Neural cell (in vitro differentiated cells): ENCODE results near the gene NR1H4. TPM values are rescaled to one million over a fixed set of nuclear protein-coding genes. Genes with fewer than 3 reads are reported as not detected.

Experiments used
- H2AFZ ChIP-seq: fragments of 200-600, 300-800 bp; sonication (generic), shearing (Covaris generic); 2 replicates; pipeline ENCODE4 v1.6.0; 2014; ENCODE audit warnings: low read depth, mild to moderate bottlenecking, antibody characterized with exemption, low read length, moderate library complexity
- H3F3A ChIP-seq: fragments of 200-600 bp; shearing (Covaris generic); 2 replicates; pipeline ENCODE4 v1.6.1; 2016; ENCODE audit warnings: mild to moderate bottlenecking, moderate library complexity, mixed read lengths, antibody characterized with exemption, low read length; ENCODE audit not compliant: insufficient read depth, poor library complexity, severe bottlenecking
- H3K27ac ChIP-seq: fragments of 200-600, 300-800 bp; sonication (generic), shearing (Covaris generic); 2 replicates; pipeline ENCODE4 v1.5.1; 2014; ENCODE audit warnings: mild to moderate bottlenecking, low read length, moderate library complexity
- H3K27me3 ChIP-seq: fragments of 300-800, 200-600 bp; sonication (generic), shearing (Covaris generic); 2 replicates; pipeline ENCODE4 v1.6.0; 2014; ENCODE audit warnings: mild to moderate bottlenecking, low read depth, low read length, moderate library complexity; ENCODE audit not compliant: insufficient read depth
- H3K36me3 ChIP-seq: fragments of 300-800, 200-600 bp; sonication (generic), shearing (Covaris generic); 2 replicates; pipeline ENCODE4 v1.5.1; 2014; ENCODE audit warnings: mild to moderate bottlenecking, antibody characterized with exemption, low read length, moderate library complexity; ENCODE audit not compliant: insufficient read depth
- H3K4me2 ChIP-seq: fragments of 300-800, 200-600 bp; sonication (generic), shearing (Covaris generic); 2 replicates; pipeline ENCODE4 v1.6.0; 2014; ENCODE audit warnings: mild to moderate bottlenecking, low read length
- H3K4me3 ChIP-seq: fragments of 300-800, 200-600 bp; sonication (generic), shearing (Covaris generic); 2 replicates; pipeline ENCODE4 v1.5.1; 2014; ENCODE audit warnings: mild to moderate bottlenecking, low read length, moderate library complexity
- H3K79me2 ChIP-seq: fragments of 200-600 bp; shearing (Covaris generic); replicated peaks from 2 replicates; pipeline ENCODE4 v1.6.0; 2014; ENCODE audit warnings: mild to moderate bottlenecking, low read length, moderate library complexity; ENCODE audit not compliant: insufficient read depth
- H3K9ac ChIP-seq: fragments of 300-800, 200-600 bp; sonication (generic), shearing (Covaris generic); 2 replicates; pipeline ENCODE4 v1.6.1; 2016; ENCODE audit warnings: mild to moderate bottlenecking, low read length, mixed read lengths
- H3K9me2 ChIP-seq: fragments of 200-600 bp; shearing (Covaris generic); 2 replicates; pipeline ENCODE4 v1.6.1; 2016; ENCODE audit warnings: mild to moderate bottlenecking, low read length, mixed read lengths; ENCODE audit not compliant: insufficient read depth
- H3K9me3 ChIP-seq: fragments of 200-600, 300-800 bp; sonication (generic), shearing (Covaris generic); 2 replicates; pipeline ENCODE4 v1.6.1; 2016; ENCODE audit warnings: mild to moderate bottlenecking, mixed run types, low read length, moderate library complexity, mixed read lengths
- H4K20me1 ChIP-seq: fragments of 200-600 bp; shearing (Covaris generic); 2 replicates; pipeline ENCODE4 v1.6.1; 2016; ENCODE audit warnings: mild to moderate bottlenecking, mixed run types; ENCODE audit not compliant: insufficient read depth
- EP300 ChIP-seq: fragments of 450-650 bp; conservative IDR thresholded peaks from 2 replicates; pipeline ENCODE4 v1.6.1; 2014; ENCODE audit warnings: antibody characterized with exemption, mild to moderate bottlenecking, moderate library complexity; ENCODE audit not compliant: poor library complexity, severe bottlenecking
- EZH2 ChIP-seq: fragments of 200-600, 300-800 bp; shearing (Covaris generic), sonication (generic); IDR thresholded peaks from 2 replicates; pipeline ENCODE4 v1.6.1; 2014; ENCODE audit warnings: antibody characterized with exemption, low read length, borderline replicate concordance, mild to moderate bottlenecking; ENCODE audit not compliant: insufficient read depth, poor library complexity, severe bottlenecking
- MXI1 ChIP-seq: fragments of 450-650 bp; conservative IDR thresholded peaks from 2 replicates; pipeline ENCODE4 v1.6.1; 2014; ENCODE audit warnings: antibody characterized with exemption, mild to moderate bottlenecking; ENCODE audit not compliant: poor library complexity, severe bottlenecking
- POLR2AphosphoS5 ChIP-seq: IDR thresholded peaks from 2 replicates; pipeline ENCODE4 v1.6.1; 2012
- RAD21 ChIP-seq: fragments of 450-650 bp; conservative IDR thresholded peaks from 2 replicates; pipeline ENCODE4 v1.6.1; 2014; ENCODE audit warnings: antibody characterized with exemption, mild to moderate bottlenecking, moderate library complexity
- REST ChIP-seq: IDR thresholded peaks from 2 replicates; pipeline ENCODE4 v1.6.1; 2012; ENCODE audit warnings: borderline replicate concordance
- SMC3 ChIP-seq: fragments of 450-650 bp; conservative IDR thresholded peaks from 2 replicates; pipeline ENCODE4 v1.6.1; 2014; ENCODE audit warnings: antibody characterized with exemption, mild to moderate bottlenecking, moderate library complexity; ENCODE audit not compliant: poor library complexity
- TAF1 ChIP-seq: IDR thresholded peaks from 2 replicates; pipeline ENCODE4 v1.6.1; 2012; ENCODE audit warnings: low read depth
- polyA plus RNA-seq: library from polyadenylated mRNA; depleted of rRNA; stranded (reverse); fragments of >200 nt; gene quantifications from 2 replicates; pipeline ENCODE4 v1.2.3, GENCODE V29; 2014
- TF ChIP-seq, protein P1 (sequence below): fragments of 450-650 bp; IDR thresholded peaks from 2 replicates; pipeline ENCODE4 v1.5.1; 2014; ENCODE audit warnings: antibody characterized with exemption, mild to moderate bottlenecking, moderate library complexity; ENCODE audit not compliant: poor library complexity, severe bottlenecking

The NR1H4 gene
- polyA plus RNA-seq, 1 donor from 2014 or later, result not detected

DNA sequence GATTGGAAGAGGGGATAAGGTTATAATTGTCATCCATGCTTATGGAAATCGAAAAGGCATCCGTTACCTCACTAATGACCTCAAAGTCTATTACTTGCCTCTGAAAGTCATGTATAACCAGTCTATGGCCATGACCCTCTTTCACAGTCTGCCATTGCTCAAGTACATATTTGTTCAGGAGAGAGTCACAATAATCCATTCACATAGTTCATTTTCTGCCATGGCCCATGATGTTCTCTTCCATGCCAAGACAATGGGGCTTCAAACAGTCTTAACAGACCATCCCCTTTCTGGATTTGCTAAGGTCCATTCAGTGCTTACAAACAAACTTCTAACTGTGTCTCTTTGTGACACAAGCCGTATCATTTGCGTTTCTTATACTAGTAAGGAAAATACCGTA is 105.3 kb downstream of the NR1H4 start:
- Histone ChIP-seq H2AFZ (no peak overlapping the region), H3F3A (no peaks in the 10 kb centered on the region), H3K9me3 (peaks cover 4% of the 10 kb centered on the region), H3K4me3 (no peak overlapping the region), H3K36me3 (no peaks in the 10 kb centered on the region), H3K9ac (no peak overlapping the region), H4K20me1 (no peaks in the 10 kb centered on the region), H3K4me2 (no peak overlapping the region), H3K79me2 (peaks cover 6% of the 10 kb centered on the region), H3K9me2 (no peaks in the 10 kb centered on the region), H3K27me3 (peaks cover 7% of the 10 kb centered on the region), H3K27ac (no peak overlapping the region)
- no peak for TF ChIP-seq MXI1
- TF ChIP-seq REST, result no peak
- TF ChIP-seq, protein P1, sequence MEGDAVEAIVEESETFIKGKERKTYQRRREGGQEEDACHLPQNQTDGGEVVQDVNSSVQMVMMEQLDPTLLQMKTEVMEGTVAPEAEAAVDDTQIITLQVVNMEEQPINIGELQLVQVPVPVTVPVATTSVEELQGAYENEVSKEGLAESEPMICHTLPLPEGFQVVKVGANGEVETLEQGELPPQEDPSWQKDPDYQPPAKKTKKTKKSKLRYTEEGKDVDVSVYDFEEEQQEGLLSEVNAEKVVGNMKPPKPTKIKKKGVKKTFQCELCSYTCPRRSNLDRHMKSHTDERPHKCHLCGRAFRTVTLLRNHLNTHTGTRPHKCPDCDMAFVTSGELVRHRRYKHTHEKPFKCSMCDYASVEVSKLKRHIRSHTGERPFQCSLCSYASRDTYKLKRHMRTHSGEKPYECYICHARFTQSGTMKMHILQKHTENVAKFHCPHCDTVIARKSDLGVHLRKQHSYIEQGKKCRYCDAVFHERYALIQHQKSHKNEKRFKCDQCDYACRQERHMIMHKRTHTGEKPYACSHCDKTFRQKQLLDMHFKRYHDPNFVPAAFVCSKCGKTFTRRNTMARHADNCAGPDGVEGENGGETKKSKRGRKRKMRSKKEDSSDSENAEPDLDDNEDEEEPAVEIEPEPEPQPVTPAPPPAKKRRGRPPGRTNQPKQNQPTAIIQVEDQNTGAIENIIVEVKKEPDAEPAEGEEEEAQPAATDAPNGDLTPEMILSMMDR, result no peak
- no peak for TF ChIP-seq TAF1
- no peak for TF ChIP-seq POLR2AphosphoS5
- TF ChIP-seq SMC3, result no peak
- no peak for TF ChIP-seq EZH2
- TF ChIP-seq EP300, result no peak
- TF ChIP-seq RAD21, result no peak

DNA sequence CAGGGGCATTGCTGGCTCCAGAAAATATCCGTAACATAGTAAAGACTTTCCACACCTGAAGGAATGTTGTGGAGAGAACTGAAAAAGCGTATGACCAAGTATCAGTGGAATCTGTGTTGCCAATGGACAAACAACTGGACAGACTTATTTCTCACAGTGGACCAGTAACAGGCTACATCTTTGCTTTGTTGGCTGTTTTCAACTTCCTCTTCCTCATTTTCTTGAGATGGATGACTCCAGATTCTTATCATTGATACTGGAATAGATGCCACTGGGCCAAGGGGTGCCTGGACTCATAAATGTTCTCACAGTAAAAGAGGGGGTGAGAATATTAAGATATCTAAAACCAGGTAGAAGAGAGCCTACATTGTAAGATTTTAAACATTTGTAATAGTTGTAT is 106.2 kb downstream of the NR1H4 start:
- no peak for TF ChIP-seq EP300
- peaks cover 4% of the 10 kb centered on the region for H3K9me3 ChIP-seq
- H3K9ac ChIP-seq, result no peak overlapping the region
- no peaks in the 10 kb centered on the region for H4K20me1 ChIP-seq
- no peak overlapping the region for H3K4me2 ChIP-seq
- no peak overlapping the region for H3K4me3 ChIP-seq
- no peaks in the 10 kb centered on the region for H3K9me2 ChIP-seq
- peaks cover 2% of the 10 kb centered on the region for H3K27me3 ChIP-seq
- no peaks in the 10 kb centered on the region for H3F3A ChIP-seq
- no peaks in the 10 kb centered on the region for H3K36me3 ChIP-seq
- no peak overlapping the region for H3K27ac ChIP-seq
- H2AFZ ChIP-seq, result no peak overlapping the region
- H3K79me2 ChIP-seq, result peaks cover 6% of the 10 kb centered on the region

GRCh38 chr12:100584256-100584655 is 110.6 kb downstream of the NR1H4 start:
- TF ChIP-seq MXI1 (no peak), REST (no peak), EP300 (no peak), SMC3 (no peak), RAD21 (no peak), POLR2AphosphoS5 (no peak), TAF1 (no peak), EZH2 (no peak)
- Histone ChIP-seq H3K9me3 (peaks cover 4% of the 10 kb centered on the region), H2AFZ (no peak overlapping the region), H3K36me3 (no peaks in the 10 kb centered on the region), H4K20me1 (no peaks in the 10 kb centered on the region), H3K27ac (no peak overlapping the region), H3K4me3 (no peak overlapping the region), H3F3A (no peaks in the 10 kb centered on the region), H3K4me2 (no peak overlapping the region), H3K27me3 (no peaks in the 10 kb centered on the region), H3K9me2 (no peaks in the 10 kb centered on the region), H3K79me2 (no peaks in the 10 kb centered on the region), H3K9ac (no peak overlapping the region)
